Lung (tissue), 12 donors: Measurements from ENCODE around the gene MAPK13. TPM values are rescaled to one million over a fixed set of nuclear protein-coding genes. Genes with fewer than 3 reads are reported as not detected.

Experiments
- ATAC-seq: fragments of 200-7000 bp; cut with Tn5 transposase; one replicate; pipeline ENCODE4 v1.9.1; 2020; ENCODE audit warnings: moderate number of reproducible peaks; ENCODE audit not compliant: insufficient read depth, low FRiP score
- DNase-seq, 3 donors: peaks; one replicate each; pipeline ENCODE4 v3.0.0-alpha.2; 2013 to 2017
- H3K27ac ChIP-seq, 2 donors: one replicate each; pipeline ENCODE4 v1.5.1; 2013; ENCODE audit warnings: mild to moderate bottlenecking in 2 of 2, moderate library complexity in 2 of 2, control low read depth in 1 of 2, inconsistent platforms in 1 of 2, low read depth in 1 of 2, low read length in 1 of 2
- H3K27me3 ChIP-seq, 3 donors: one replicate each; pipeline ENCODE4 v1.5.1; 2013; ENCODE audit warnings: low read length in 2 of 3; ENCODE audit not compliant: control insufficient read depth in 3 of 3, insufficient read depth in 3 of 3
- H3K36me3 ChIP-seq, 4 donors: one replicate each; pipeline ENCODE4 v1.5.1; 2013; ENCODE audit warnings: low read length in 4 of 4, mild to moderate bottlenecking in 1 of 4, moderate library complexity in 1 of 4; ENCODE audit not compliant: control insufficient read depth in 4 of 4, insufficient read depth in 4 of 4
- H3K4me1 ChIP-seq, 5 donors: one replicate each; pipeline ENCODE4 v1.5.1; 2013; ENCODE audit warnings: low read length in 5 of 5, mild to moderate bottlenecking in 2 of 5, moderate library complexity in 1 of 5; ENCODE audit not compliant: control insufficient read depth in 5 of 5, insufficient read depth in 5 of 5
- H3K4me3 ChIP-seq: one replicate; pipeline ENCODE4 v1.5.1; 2013; ENCODE audit warnings: mild to moderate bottlenecking, control low read depth, moderate library complexity
- H3K9ac ChIP-seq, 2 donors: one replicate each; pipeline ENCODE4 v1.5.1; 2013; ENCODE audit warnings: low read length in 2 of 2, control low read depth in 1 of 2; ENCODE audit not compliant: insufficient read depth in 1 of 2
- H3K9me3 ChIP-seq, 4 donors: one replicate each; pipeline ENCODE4 v1.5.1; 2013; ENCODE audit warnings: low read length in 3 of 4, mild to moderate bottlenecking in 1 of 4, moderate library complexity in 1 of 4; ENCODE audit not compliant: control insufficient read depth in 4 of 4, insufficient read depth in 3 of 4
- CTCF ChIP-seq: IDR thresholded peaks from 2 replicates; pipeline ENCODE4 v1.5.1; 2012; ENCODE audit warnings: mild to moderate bottlenecking; ENCODE audit errors: control extremely low read depth, extremely low read depth
- WGBS, 2 donors: extraction: QIAGEN DNeasy Blood & Tissue Kit; methylation state at CpG; one replicate each; pipeline ENCODE4 v1.1.7; 2013; 5-methylcytosine and 5-hydroxymethylcytosine counted together
- polyA plus RNA-seq, 2 donors: library from polyadenylated mRNA; stranded (reverse); fragments of 200-250 nt; gene quantifications; one replicate each; pipeline ENCODE4 v1.2.1, GENCODE V29; 2013
- total RNA-seq, 2 donors: library from RNA; depleted of rRNA in 1 of 2; stranded (reverse); fragments of >200 nt in 1 of 2; gene quantifications; one replicate each; pipeline ENCODE4 v1.2.1, GENCODE V29; 2014 to 2021
- donor health status: control.
- donor health status: control.
- donor health status: Bipolar disorder and iron deficiency.
- donor health status: healthy.
- donor health status: DM: yes; HTN: yes; CAD: no.

The MAPK13 gene
- total and polyA plus RNA-seq, 4 donors = 29.9 to 73.3 (median 50.5) TPM

DNA sequence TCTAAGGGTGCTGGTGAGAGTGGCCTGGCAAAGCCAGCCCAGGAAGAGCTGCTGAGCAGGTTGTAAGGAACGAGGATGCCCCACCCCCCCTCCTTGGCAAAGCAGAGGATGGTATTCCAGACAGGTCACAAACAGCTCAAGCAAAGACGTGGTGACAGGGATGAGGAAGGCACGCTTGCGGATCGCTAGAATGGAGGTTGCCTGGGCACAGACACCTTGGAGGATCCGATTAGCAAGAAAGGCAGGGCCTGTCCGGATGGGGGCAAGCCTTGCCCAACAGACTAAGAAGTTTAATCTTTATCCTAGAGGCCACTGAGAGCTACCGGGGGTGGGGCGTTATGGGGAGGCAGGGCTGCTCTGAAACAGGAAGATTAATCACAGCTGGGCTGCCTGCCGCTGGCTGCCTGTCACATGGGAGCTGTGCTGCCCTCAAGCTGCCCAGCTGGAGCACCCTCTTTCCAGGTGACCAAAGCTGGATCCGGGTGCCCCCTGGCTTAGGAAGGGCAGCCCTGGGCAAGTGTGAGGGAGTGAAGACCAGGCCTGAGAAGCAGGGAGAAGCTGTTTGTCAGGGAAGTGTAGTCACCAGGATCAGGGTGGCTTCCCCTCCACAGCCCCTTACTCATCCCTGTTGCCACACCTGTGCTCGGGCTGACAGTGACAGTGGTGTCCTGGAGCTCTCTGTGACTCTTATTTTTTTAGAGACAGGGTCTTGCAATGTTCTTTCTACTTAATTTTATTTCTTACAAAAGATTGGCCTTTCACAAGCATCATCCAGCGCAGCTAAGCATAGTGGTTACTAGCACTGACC lies 9.1 kb upstream of the MAPK13 start:
- Histone ChIP-seq H3K4me3 (no peak overlapping the region), H3K4me1 (peaks cover 0 to 19% (median 0%) of the 10 kb centered on the region in 5 donors)
- WGBS, 2 donors = 17 to 26% methylated on average over 13 of the region's 13 CpGs

GRCh38 chr6:36121787-36122494 lies 8.4 kb upstream of the MAPK13 start:
- H3K4me1 ChIP-seq = peaks cover 0 to 23% (median 0%) of the 10 kb centered on the region in 5 donors
- H3K9ac ChIP-seq = no peak overlapping the region
- 92 to 93% methylated on average over 4 of the region's 4 CpGs for WGBS, 2 donors
- H3K9me3 ChIP-seq = no peaks in the 10 kb centered on the region
- no peaks in the 10 kb centered on the region for H3K27me3 ChIP-seq
- DNase-seq (no peak), ATAC-seq (no peak)
- H3K4me3 ChIP-seq = no peak overlapping the region
- no peak overlapping the region for H3K27ac ChIP-seq
- TF ChIP-seq CTCF = no peak
- H3K36me3 ChIP-seq = no peaks in the 10 kb centered on the region

More for the DNA sequence above, 9.1 kb upstream of the MAPK13 start:
- Histone ChIP-seq H3K36me3 (no peaks in the 10 kb centered on the region), H3K9me3 (no peaks in the 10 kb centered on the region), H3K9ac (no peak overlapping the region), H3K27ac (peak overlapping the region in 1 of 2 donors; percentile 83), H3K27me3 (no peaks in the 10 kb centered on the region)
- DNase-seq (no peak), ATAC-seq (peak; percentile 30)
- no peak for TF ChIP-seq CTCF

GRCh38 chr6:36122495-36123269 lies 7.6 kb upstream of the MAPK13 start:
- Histone ChIP-seq H3K36me3 (no peaks in the 10 kb centered on the region), H3K9ac (no peak overlapping the region), H3K9me3 (no peaks in the 10 kb centered on the region), H3K27me3 (no peaks in the 10 kb centered on the region), H3K4me1 (peaks cover 0 to 29% (median 0%) of the 10 kb centered on the region in 5 donors), H3K4me3 (no peak overlapping the region), H3K27ac (no peak overlapping the region)
- WGBS, 2 donors = 82 to 84% methylated on average over 11 of the region's 11 CpGs
- no peak for TF ChIP-seq CTCF
- no peak for DNase-seq
- no peak for ATAC-seq
